HepG2 (cell line): ENCODE measurements around the gene S100A4. TPM values are rescaled to one million over a fixed set of nuclear protein-coding genes. Genes with fewer than 3 reads are reported as not detected.

ENCODE experiments used
- ATAC-seq: fragments of 200-7000 bp; cut with Tn5 transposase; 3 replicates; pipeline ENCODE4 v1.9.1; 2020; ENCODE audit warnings: mild to moderate bottlenecking, moderate library complexity
- BruUV-seq: library from RNA; stranded (reverse); fragments of 400-500 nt; replicated peaks from 2 replicates; lab custom pipeline; 2021; lab: Mats Ljungman, UMichigan
- CTCF ChIA-PET: fragments of 300-600 bp; formaldehyde crosslinking; extraction: SDS; loops from one replicate; lab custom pipeline; 2021; ENCODE audit warnings: low total read pairs, inconsistent platforms, low intra/inter-chr PET ratio; lab: Yijun Ruan, JAX
- POLR2A ChIA-PET: fragments of 350-600 bp; sonication (Branson Sonifier 250); formaldehyde crosslinking; loops from one replicate; lab custom pipeline; 2020; ENCODE audit warnings: antibody characterized with exemption, inconsistent platforms; lab: Yijun Ruan, JAX
- DNase-seq: peaks from one replicate; pipeline ENCODE4 v3.0.0-alpha.2; 2015; ENCODE audit warnings: low spot score
- FAIRE-seq: peaks from 3 replicates; lab custom pipeline; 2011; peaks lifted over from hg19 to GRCh38; lab: Jason Lieb, UNC
- H2AFZ ChIP-seq: one replicate; pipeline ENCODE4 v1.6.1; 2011; ENCODE audit warnings: low read length, inconsistent platforms
- H3K27ac ChIP-seq: fragments of 300-600 bp; 3 replicates; pipeline ENCODE4 v1.8.0; 2011; ENCODE audit warnings: mixed run types, mild to moderate bottlenecking, mixed read lengths, low read length, inconsistent platforms; ENCODE audit not compliant: insufficient read depth; ENCODE audit errors: extremely low read length
- H3K27me3 ChIP-seq, 2 experiments: fragments of 200-600 bp in 1 of 2; 2 replicates in 1 of 2; 3 replicates in 1 of 2; pipeline versions ENCODE4 v1.6.0 to v1.8.0; 2011; ENCODE audit warnings: low read length in 2 of 2, mild to moderate bottlenecking in 2 of 2, moderate library complexity in 2 of 2, inconsistent platforms in 1 of 2; ENCODE audit not compliant: insufficient read depth in 2 of 2, control insufficient read depth in 1 of 2
- H3K36me3 ChIP-seq, 2 experiments: fragments of 200-600 bp in 1 of 2; replicated peaks in 1 of 2; 2 replicates in 1 of 2; 3 replicates in 1 of 2; pipeline versions ENCODE4 v1.5.1 to v1.8.0; 2011; ENCODE audit warnings: low read length in 2 of 2, inconsistent platforms in 1 of 2; ENCODE audit not compliant: insufficient read depth in 2 of 2, control insufficient read depth in 1 of 2
- H3K4me1 ChIP-seq: 2 replicates; pipeline ENCODE4 v1.5.1; 2012; ENCODE audit warnings: low read length, inconsistent platforms; ENCODE audit not compliant: insufficient read depth
- H3K4me2 ChIP-seq: 2 replicates; pipeline ENCODE4 v1.6.0; 2011; ENCODE audit warnings: low read depth, low read length, inconsistent platforms
- H3K4me3 ChIP-seq, 3 experiments: fragments of 200-600 bp in 1 of 3; sonication (generic), shearing (Covaris generic) in 1 of 3; replicated peaks in 1 of 3; 2 replicates each; pipeline ENCODE4 v1.5.1; 2011 to 2016; ENCODE audit warnings: low read length in 3 of 3, inconsistent platforms in 2 of 3, low read depth in 2 of 3, mild to moderate bottlenecking in 2 of 3, control low read depth in 1 of 3, mixed read lengths in 1 of 3; ENCODE audit not compliant: insufficient read depth in 1 of 3
- H3K79me2 ChIP-seq: one replicate; pipeline ENCODE4 v1.6.1; 2011; ENCODE audit warnings: low read length, inconsistent platforms; ENCODE audit not compliant: insufficient read depth
- H3K9ac ChIP-seq: 2 replicates; pipeline ENCODE4 v1.6.0; 2011; ENCODE audit warnings: mild to moderate bottlenecking, low read depth, low read length, inconsistent platforms; ENCODE audit not compliant: insufficient read depth
- H3K9me3 ChIP-seq: 2 replicates; pipeline ENCODE4 v1.5.1; 2012; ENCODE audit warnings: mild to moderate bottlenecking, low read length
- H4K20me1 ChIP-seq: 2 replicates; pipeline ENCODE4 v1.6.0; 2011; ENCODE audit warnings: inconsistent platforms, mild to moderate bottlenecking, low read length, moderate library complexity; ENCODE audit not compliant: insufficient read depth
- ATF3 ChIP-seq: sonication (generic); formaldehyde crosslinking; IDR thresholded peaks from 2 replicates; pipeline ENCODE4 v1.4.0; 2020; ENCODE audit warnings: missing genetic modification reagents
- ATF6 ChIP-seq: sonication (generic); formaldehyde crosslinking; conservative IDR thresholded peaks from 2 replicates; pipeline ENCODE4 v1.4.0; 2020; ENCODE audit warnings: missing genetic modification reagents
- CEBPB ChIP-seq: IDR thresholded peaks from 2 replicates; pipeline ENCODE4 v1.6.1; 2011; ENCODE audit warnings: low read depth, low read length, improper control_type of control experiment, borderline replicate concordance
- PRDM10 ChIP-seq: sonication (generic); formaldehyde crosslinking; IDR thresholded peaks from 2 replicates; pipeline ENCODE4 v1.4.0; 2020; ENCODE audit warnings: low read depth, missing genetic modification reagents
- TCF12 ChIP-seq, 2 experiments: fragments of 450-650 bp in 1 of 2; sonication (generic) in 1 of 2; formaldehyde crosslinking in 1 of 2; IDR thresholded peaks; 2 replicates each; pipeline versions ENCODE4 v1.6.1 to v1.8.0; 2017 to 2022; ENCODE audit warnings: antibody characterized with exemption in 1 of 2, mild to moderate bottlenecking in 1 of 2, missing genetic modification reagents in 1 of 2, moderate library complexity in 1 of 2
- THAP8 ChIP-seq: sonication (generic); formaldehyde crosslinking; IDR thresholded peaks from 2 replicates; pipeline ENCODE4 v1.5.1; 2020; ENCODE audit warnings: missing genetic modification reagents, mild to moderate bottlenecking, borderline replicate concordance
- ZFP1 ChIP-seq: IDR thresholded peaks from 2 replicates; pipeline ENCODE4 v1.6.1; 2016
- ZNF235 ChIP-seq: sonication (generic); formaldehyde crosslinking; IDR thresholded peaks from 2 replicates; pipeline ENCODE4 v1.8.1; 2023; ENCODE audit warnings: mild to moderate bottlenecking, missing genetic modification reagents, borderline replicate concordance
- ZNF460 ChIP-seq: sonication (generic); formaldehyde crosslinking; IDR thresholded peaks from 2 replicates; pipeline ENCODE4 v1.5.1; 2020; ENCODE audit warnings: missing genetic modification reagents, mild to moderate bottlenecking, borderline replicate concordance
- WGBS: methylation state at CpG from one replicate; pipeline ENCODE4 v1.1.6; 2017; ENCODE audit warnings: low lambda C conversion rate; 5-methylcytosine and 5-hydroxymethylcytosine counted together
- in situ Hi-C: cut with HindIII; loops from 2 replicates; pipeline ENCODE4 v1.10.0; 2017; ENCODE audit warnings: low pct_unique_long_range_greater_than_20kb; ENCODE audit not compliant: extremely low pct_ligation_motif_present
- intact Hi-C: fragments of 100-400 bp; cut with micrococcal nuclease; formaldehyde crosslinking; loops from one replicate; pipeline ENCODE4 v1.10.0; 2022; ENCODE audit not compliant: unreplicated experiment
- polyA plus RNA-seq, 8 experiments: library from polyadenylated mRNA; depleted of rRNA in 3 of 8; stranded (reverse) in 7 of 8; unstranded in 1 of 8; fragments of >200 nt; fragmentation: Illumina TruSeq in 4 of 8; extraction: Trizol in 4 of 8; gene quantifications; 2 replicates each; pipeline versions ENCODE4 v1.2.1 to v1.2.3, GENCODE V29; 2011 to 2016; ENCODE audit warnings: low read depth in 4 of 8, missing spikeins in 1 of 8, mixed read lengths in 1 of 8; ENCODE audit not compliant: insufficient read depth in 1 of 8
- total RNA-seq, 5 experiments: library from RNA; depleted of rRNA; stranded (reverse); fragments of >200 nt; fragmentation: Illumina TruSeq; extraction: Trizol; gene quantifications; 2 replicates each; pipeline ENCODE4 v1.2.3, GENCODE V29; 2016; ENCODE audit warnings: low read depth in 1 of 5

The S100A4 gene
- total and polyA plus RNA-seq, 2 of the 13 experiments (the other 11 are each of a cell fraction or from before 2014, with no cell fraction given), result 12.9 to 20.2 TPM

- TF ChIP-seq TCF12 (IDR thresholded peaks at IDR 0.05) (no peak), TCF12 (CRISPR knock-in tag; IDR thresholded peaks at IDR 0.05) (no peak)
Measured at GRCh38 chr1:153543736-153544135, 1.9 kb downstream of the S100A4 start (continued).

- TF ChIP-seq ATF6, result no peak
- TF ChIP-seq THAP8 (CRISPR knock-in tag), result no peak
- TF ChIP-seq ZNF235 (CRISPR knock-in tag), result no peak
- no peak for TF ChIP-seq CEBPB
- TF ChIP-seq PRDM10, result no peak
- TF ChIP-seq ZNF460 (CRISPR knock-in tag), result no peak
- no peak for TF ChIP-seq ATF3 (CRISPR knock-in tag)
- TF ChIP-seq ZFP1 (CRISPR knock-in tag), result no peak
- TF ChIP-seq, all 625 proteins: peak for 0
- DNase-seq (no peak), ATAC-seq (no peak), FAIRE-seq (no peak)
- POLR2A ChIA-PET, result interaction anchor here (2.9 kb wide), 1 partner anchor 10 kb away, joined by 16 read pairs; no protein-coding TSS in a partner anchor
- CTCF ChIA-PET, result no interaction called here
- Histone ChIP-seq H3K27ac (no peak overlapping the region), H3K27me3 (peaks cover 1 to 10% of the 10 kb centered on the region in 2 experiments; a peak in 2 of 5 replicates), H3K4me1 (peaks cover 95% of the 10 kb centered on the region), H4K20me1 (no peaks in the 10 kb centered on the region), H2AFZ (no peak overlapping the region), H3K79me2 (no peaks in the 10 kb centered on the region), H3K36me3 (no peaks in the 10 kb centered on the region), H3K4me3 (no peak overlapping the region), H3K9me3 (no peaks in the 10 kb centered on the region), H3K4me2 (no peak overlapping the region), H3K9ac (no peak overlapping the region)
- WGBS, result 58% methylated on average over 13 of the region's 13 CpGs
- intact Hi-C loops (no loop called here), in situ Hi-C loops (no loop called here)
- BruUV-seq, result no TSS peak
Measured at GRCh38 chr1:153542956-153543711, 2.5 kb downstream of the S100A4 start.
